Colonic mucosa (tissue), 4 donors: Measurements from ENCODE around the gene SCAMP3. TPM values are rescaled to one million over a fixed set of nuclear protein-coding genes. Genes with fewer than 3 reads are reported as not detected.
A peak's percentile ranks its signal among the peaks of the same experiment; 100 is the strongest.

Experiments
- DNase-seq: peaks from one replicate; pipeline ENCODE4 v3.0.0-alpha.2; 2020
- H3K27ac ChIP-seq: fragments of 200-600 bp; one replicate; pipeline ENCODE4 v1.8.0; 2021
- H3K27me3 ChIP-seq: fragments of 200-600 bp; one replicate; pipeline ENCODE4 v1.8.0; 2021
- H3K36me3 ChIP-seq: fragments of 200-600 bp; one replicate; pipeline ENCODE4 v1.8.0; 2021
- H3K4me1 ChIP-seq: fragments of 200-600 bp; one replicate; pipeline ENCODE4 v1.8.0; 2021; ENCODE audit warnings: mild to moderate bottlenecking
- H3K4me3 ChIP-seq: fragments of 200-600 bp; one replicate; pipeline ENCODE4 v1.8.0; 2021
- H3K9ac ChIP-seq, 2 donors: one replicate each; pipeline ENCODE4 v1.7.0; 2013; ENCODE audit warnings: control low read depth in 2 of 2, low read depth in 2 of 2, low read length in 2 of 2
- H3K9me3 ChIP-seq: fragments of 200-600 bp; one replicate; pipeline ENCODE4 v1.8.0; 2021
- CTCF ChIP-seq: fragments of 200-600 bp; IDR thresholded peaks from one replicate; pipeline ENCODE4 v1.8.0; 2022; ENCODE audit warnings: antibody characterized with exemption, mild to moderate bottlenecking
- intact Hi-C: fragments of 100-400 bp; cut with DNase I; formaldehyde crosslinking; loops from one replicate; pipeline ENCODE4 v1.14.1; 2022
- total RNA-seq, 2 donors: library from RNA; stranded (reverse); fragmentation: NEBNext Ultra II Directional in 1 of 2; extraction: Animal tissue kit (Norgen Biotek cat#: 25700) in 1 of 2; gene quantifications; one replicate each; pipeline ENCODE4 v1.2.1, GENCODE V29; 2021
- donor health status: healthy.
- donor health status: DM: no; HTN: no; CAD: no.
- donor health status: DM: no; HTN: no; CAD: no.

The SCAMP3 gene
- total RNA-seq, 2 donors from 2014 or later: 41.5 to 67.7 TPM

DNA sequence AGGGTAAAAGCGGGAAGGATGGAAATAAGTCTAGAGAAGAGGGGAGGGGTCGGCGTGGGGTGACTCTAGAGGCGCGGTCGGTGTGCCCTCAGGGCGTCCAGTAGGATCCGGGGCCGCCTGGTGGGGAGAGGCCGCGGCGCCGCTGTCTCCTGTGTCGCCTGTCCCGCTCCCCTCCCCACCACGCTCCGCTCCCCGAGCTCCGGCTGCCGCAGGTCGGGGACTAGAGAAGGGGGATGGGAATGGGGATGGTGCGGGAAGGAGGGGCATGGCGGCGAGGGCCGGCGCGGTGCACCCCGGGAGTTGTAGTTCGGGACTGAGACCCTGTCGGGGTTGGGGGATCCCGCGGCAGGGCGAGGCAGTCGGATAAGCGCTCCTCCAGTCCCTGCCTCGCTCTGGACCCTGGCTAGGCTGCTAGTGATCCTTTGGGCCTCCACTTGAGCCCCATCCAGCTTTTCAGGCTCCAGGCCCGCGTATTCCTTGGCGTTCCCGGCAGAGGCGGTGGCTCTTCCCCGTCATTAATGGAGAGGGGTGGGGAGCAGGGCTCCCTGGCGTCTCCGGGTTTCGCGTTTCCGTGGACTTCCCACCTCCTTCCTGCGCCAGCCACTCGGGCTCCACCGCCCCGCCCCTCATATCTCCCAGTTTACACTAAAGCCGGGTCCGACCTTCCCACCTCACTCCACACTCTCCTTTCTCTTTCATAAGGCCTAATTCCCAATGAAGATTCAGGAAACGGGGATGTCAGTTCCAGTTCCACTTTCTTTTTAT, 6.7 kb downstream of the SCAMP3 start, which contains the start of gene ENTREP3:
Gene ENTREP3 (minus strand): TSS at position 241 of the 765 bp plus-strand sequence. CDS start 606 bp downstream, outside the sequence.
- Histone ChIP-seq H3K4me3 (peak within 1 kb of the TSS; percentile 86), H3K9me3 (no peaks in the 10 kb centered on the region), H3K9ac (peak within 1 kb of the TSS; percentile 65 to 89), H3K36me3 (no peaks in the 10 kb centered on the region), H3K27ac (peak within 1 kb of the TSS; percentile 96), H3K27me3 (no peaks in the 10 kb centered on the region), H3K4me1 (peaks cover 12% of the 10 kb centered on the region)
- peak; percentile 91 for DNase-seq
- intact Hi-C loops: no loop called here
- TF ChIP-seq CTCF: no peak

DNA sequence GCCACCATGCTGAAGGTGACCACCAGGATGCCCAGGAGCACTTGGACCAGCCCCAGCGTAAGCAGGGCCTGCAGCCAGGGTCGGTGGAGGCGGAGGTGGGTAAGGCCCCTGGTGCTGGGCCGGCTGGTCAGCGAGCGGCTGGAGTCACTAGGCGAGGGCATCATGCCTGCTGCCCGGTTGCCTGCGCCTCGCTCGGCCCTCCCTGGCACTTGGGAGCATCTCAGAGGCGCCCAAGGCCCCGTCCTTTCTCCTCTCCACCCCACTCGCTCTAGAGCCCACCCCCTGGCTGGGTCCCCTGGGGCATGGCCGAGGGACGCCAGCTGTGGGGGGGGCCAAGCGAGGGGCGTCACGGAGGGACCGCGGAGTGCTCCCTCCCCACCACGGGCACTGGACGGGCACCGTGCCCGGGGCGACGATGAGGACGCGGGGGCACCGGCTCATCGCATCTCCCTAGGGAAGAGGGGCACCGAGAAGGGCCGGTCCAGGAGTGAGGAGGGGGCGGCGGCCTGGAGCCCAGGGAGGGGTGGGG, 7.4 kb downstream of the SCAMP3 start:
- intact Hi-C loops: loop anchor here (5.0 kb wide), 1 partner anchor 68 kb away; the partner anchor contains the start of gene RUSC1

GRCh38 chr1:155254228-155254713, 7.9 kb downstream of the SCAMP3 start:
- H3K9ac ChIP-seq: peak overlapping the region; percentile 65 to 89
- intact Hi-C loops: loop anchor here (5.0 kb wide), 1 partner anchor 68 kb away; the partner anchor contains the start of gene RUSC1
- H3K4me1 ChIP-seq: peaks cover 12% of the 10 kb centered on the region
- TF ChIP-seq CTCF: no peak
- H3K4me3 ChIP-seq: peak overlapping the region; percentile 86
- no peak for DNase-seq
- H3K27me3 ChIP-seq: no peaks in the 10 kb centered on the region
- H3K36me3 ChIP-seq: no peaks in the 10 kb centered on the region
- H3K9me3 ChIP-seq: no peaks in the 10 kb centered on the region
- H3K27ac ChIP-seq: peak overlapping the region; percentile 96

More for the DNA sequence above, 7.4 kb downstream of the SCAMP3 start:
- Histone ChIP-seq H3K27me3 (no peaks in the 10 kb centered on the region), H3K9ac (peak overlapping the region; percentile 65 to 89), H3K27ac (peak overlapping the region; percentile 96), H3K4me1 (peaks cover 12% of the 10 kb centered on the region), H3K4me3 (peak overlapping the region; percentile 86), H3K9me3 (no peaks in the 10 kb centered on the region), H3K36me3 (no peaks in the 10 kb centered on the region)
- no peak for TF ChIP-seq CTCF
- no peak for DNase-seq

- Histone ChIP-seq H3K4me3 (peak overlapping the region; percentile 86), H3K9me3 (no peaks in the 10 kb centered on the region), H3K27ac (no peak overlapping the region), H3K36me3 (no peaks in the 10 kb centered on the region), H3K27me3 (no peaks in the 10 kb centered on the region), H3K9ac (peak overlapping the region in 1 of 2 donors; percentile 89), H3K4me1 (peaks cover 12% of the 10 kb centered on the region)
- intact Hi-C loops: loop anchor here (5.0 kb wide), 1 partner anchor 69 kb away; the partner anchor contains the start of gene RUSC1
- no peak for DNase-seq
- TF ChIP-seq CTCF: no peak
Observed at GRCh38 chr1:155253797-155254196, 8.4 kb downstream of the SCAMP3 start.

GRCh38 chr1:155253208-155253607, 9.0 kb downstream of the SCAMP3 start:
- H3K4me3 ChIP-seq: no peak overlapping the region
- no peak overlapping the region for H3K27ac ChIP-seq
- no peaks in the 10 kb centered on the region for H3K9me3 ChIP-seq
- peaks cover 12% of the 10 kb centered on the region for H3K4me1 ChIP-seq
- no peaks in the 10 kb centered on the region for H3K36me3 ChIP-seq
- DNase-seq: no peak
- H3K9ac ChIP-seq: peak overlapping the region in 1 of 2 donors; percentile 47
- no peaks in the 10 kb centered on the region for H3K27me3 ChIP-seq
- intact Hi-C loops: loop anchor here (5.0 kb wide), 1 partner anchor 69 kb away; the partner anchor contains the start of gene RUSC1
- TF ChIP-seq CTCF: no peak
